ENCODE measurements around the gene ZFYVE21. TPM values are rescaled to one million over a fixed set of nuclear protein-coding genes. Genes with fewer than 3 reads are reported as not detected.

ZFYVE21 gene
- total RNA-seq, 6 experiments from 2014 or later = 20.9 to 35.2 (median 27.6) TPM

GRCh38 chr14:103770500-103770899 lies 54.9 kb downstream of the ZFYVE21 start:
- no peak for DNase-seq
- no peaks in the 10 kb centered on the region for H3K4me1 ChIP-seq
- peaks cover 0 to 4% (median 0%) of the 10 kb centered on the region in 4 donors for H3K36me3 ChIP-seq
- no peaks in the 10 kb centered on the region for H3K27me3 ChIP-seq
- no peak overlapping the region for H3K27ac ChIP-seq
- intact Hi-C loops (cut with DNase I) = no loop called here
- TF ChIP-seq CTCF (IDR thresholded peaks at IDR 0.05) (no peak), POLR2A (IDR thresholded peaks at IDR 0.05) (no peak)
- 88% methylated on average over 1 of the region's 2 CpGs for WGBS (ENCODE audit: insufficient coverage, low coverage, low lambda C conversion rate, missing lambda C conversion rate)
- ATAC-seq = no peak
- no peaks in the 10 kb centered on the region for H3K9me3 ChIP-seq
- no peak overlapping the region for H3K4me3 ChIP-seq

- H3K9me3 ChIP-seq = no peaks in the 10 kb centered on the region
- WGBS (ENCODE audit: insufficient coverage, low coverage, low lambda C conversion rate, missing lambda C conversion rate) = 80% methylated on average over 3 of the region's 4 CpGs
- peaks cover 0 to 5% (median 0%) of the 10 kb centered on the region in 4 donors for H3K36me3 ChIP-seq
- H3K27me3 ChIP-seq = no peaks in the 10 kb centered on the region
- ATAC-seq (no peak), DNase-seq (no peak)
- intact Hi-C loops (cut with DNase I) = no loop called here
- H3K27ac ChIP-seq = no peak overlapping the region
- H3K4me1 ChIP-seq = no peaks in the 10 kb centered on the region
- TF ChIP-seq CTCF (IDR thresholded peaks at IDR 0.05) = no peak
- no peak for TF ChIP-seq POLR2A (IDR thresholded peaks at IDR 0.05)
- no peak overlapping the region for H3K4me3 ChIP-seq
Observed at GRCh38 chr14:103770902-103771301, 55.3 kb downstream of the ZFYVE21 start.

- TF ChIP-seq POLR2A (IDR thresholded peaks at IDR 0.05) (no peak), CTCF (IDR thresholded peaks at IDR 0.05) (no peak)
- intact Hi-C loops (cut with DNase I) = no loop called here
- Histone ChIP-seq H3K9me3 (no peaks in the 10 kb centered on the region), H3K27ac (no peak overlapping the region), H3K36me3 (peaks cover 0 to 5% (median 0%) of the 10 kb centered on the region in 4 donors), H3K4me3 (no peak overlapping the region), H3K27me3 (no peaks in the 10 kb centered on the region), H3K4me1 (no peaks in the 10 kb centered on the region)
- DNase-seq (no peak), ATAC-seq (no peak)
- 36% methylated on average over 1 of the region's 1 CpG for WGBS (ENCODE audit: insufficient coverage, low coverage, low lambda C conversion rate, missing lambda C conversion rate)
Observed at GRCh38 chr14:103772078-103772712, 56.6 kb downstream of the ZFYVE21 start.

- Histone ChIP-seq H3K27me3 (no peaks in the 10 kb centered on the region), H3K9me3 (no peaks in the 10 kb centered on the region), H3K4me1 (no peaks in the 10 kb centered on the region), H3K4me3 (no peak overlapping the region), H3K27ac (no peak overlapping the region), H3K36me3 (peaks cover 0 to 5% (median 0%) of the 10 kb centered on the region in 4 donors)
- 96% methylated on average over 2 of the region's 2 CpGs for WGBS (ENCODE audit: insufficient coverage, low coverage, low lambda C conversion rate, missing lambda C conversion rate)
- TF ChIP-seq CTCF (IDR thresholded peaks at IDR 0.05) = no peak
- TF ChIP-seq POLR2A (IDR thresholded peaks at IDR 0.05) = no peak
- intact Hi-C loops (cut with DNase I) = no loop called here
- ATAC-seq = no peak
- DNase-seq = no peak
Observed at GRCh38 chr14:103773521-103773920, 57.9 kb downstream of the ZFYVE21 start.
